IMR-90 (cell line): ENCODE data around the gene BAIAP2. TPM values are rescaled to one million over a fixed set of nuclear protein-coding genes. Genes with fewer than 3 reads are reported as not detected.

Source experiments
- ATAC-seq: fragments of 200-7000 bp; cut with Tn5 transposase; 2 replicates; pipeline ENCODE4 v1.9.1; 2020; ENCODE audit warnings: low read depth, mild to moderate bottlenecking, moderate library complexity
- BruUV-seq: library from RNA; stranded (reverse); fragments of 400-500 nt; replicated peaks from 2 replicates; lab custom pipeline; 2021; lab: Mats Ljungman, UMichigan
- CTCF ChIA-PET: fragments of 300-600 bp; formaldehyde crosslinking; extraction: SDS; loops from one replicate; lab custom pipeline; 2021; ENCODE audit warnings: antibody characterized with exemption; lab: Yijun Ruan, JAX
- POLR2A ChIA-PET: fragments of 300-600 bp; sonication (Branson Sonifier 250); formaldehyde crosslinking; loops from one replicate; lab custom pipeline; 2022; ENCODE audit warnings: antibody characterized with exemption; ENCODE audit not compliant: unreplicated experiment; lab: Charles Lee
- DNase-seq: peaks from one replicate; pipeline ENCODE4 v3.0.0; 2013
- H2AFZ ChIP-seq: replicated peaks from 2 replicates; pipeline ENCODE3; 2013; ENCODE audit warnings: low read length, mild to moderate bottlenecking; ENCODE audit not compliant: poor library complexity
- H2AK5ac ChIP-seq: 2 replicates; pipeline ENCODE4 v1.6.1; 2013; ENCODE audit warnings: low read depth, low read length, inconsistent platforms
- H2AK9ac ChIP-seq: replicated peaks from 2 replicates; pipeline ENCODE3; 2013; ENCODE audit warnings: mild to moderate bottlenecking, low read depth, low read length, moderate library complexity; ENCODE audit not compliant: poor library complexity
- H2BK120ac ChIP-seq: 2 replicates; pipeline ENCODE4 v1.6.1; 2013; ENCODE audit warnings: low read depth, low read length, inconsistent platforms
- H2BK15ac ChIP-seq: 3 replicates; pipeline ENCODE4 v1.6.1; 2013; ENCODE audit warnings: low read depth, low read length, inconsistent platforms
- H2BK20ac ChIP-seq: 2 replicates; pipeline ENCODE4 v1.6.1; 2013; ENCODE audit warnings: low read depth, mild to moderate bottlenecking, inconsistent platforms, low read length, moderate library complexity
- H2BK5ac ChIP-seq: 2 replicates; pipeline ENCODE4 v1.6.1; 2013; ENCODE audit warnings: mild to moderate bottlenecking, low read depth, low read length, inconsistent platforms; ENCODE audit not compliant: poor library complexity, severe bottlenecking
- H3K14ac ChIP-seq: replicated peaks from 2 replicates; pipeline ENCODE4 v1.6.1; 2013; ENCODE audit warnings: low read depth, low read length, inconsistent platforms
- H3K18ac ChIP-seq: 2 replicates; pipeline ENCODE4 v1.6.1; 2013; ENCODE audit warnings: low read depth, low read length, control low read depth
- H3K23ac ChIP-seq: 2 replicates; pipeline ENCODE4 v1.6.1; 2013; ENCODE audit warnings: low read depth, low read length, inconsistent platforms
- H3K27ac ChIP-seq: 2 replicates; pipeline ENCODE4 v1.5.1; 2013; ENCODE audit warnings: mild to moderate bottlenecking, control low read depth, low read length; ENCODE audit not compliant: insufficient read depth
- H3K27me3 ChIP-seq: 2 replicates; pipeline ENCODE4 v1.6.1; 2013; ENCODE audit warnings: low read length; ENCODE audit not compliant: control insufficient read depth, insufficient read depth
- H3K36me3 ChIP-seq: 2 replicates; pipeline ENCODE4 v1.6.1; 2013; ENCODE audit warnings: low read length, mixed read lengths; ENCODE audit not compliant: control insufficient read depth, insufficient read depth
- H3K4ac ChIP-seq: 2 replicates; pipeline ENCODE4 v1.6.1; 2013; ENCODE audit warnings: low read depth, low read length, inconsistent platforms
- H3K4me1 ChIP-seq: 2 replicates; pipeline ENCODE4 v1.6.1; 2013; ENCODE audit warnings: low read length, mixed read lengths; ENCODE audit not compliant: control insufficient read depth, insufficient read depth
- H3K4me2 ChIP-seq: 2 replicates; pipeline ENCODE4 v1.6.1; 2013; ENCODE audit warnings: low read depth, mild to moderate bottlenecking, control low read depth, low read length, moderate library complexity
- H3K4me3 ChIP-seq: 2 replicates; pipeline ENCODE4 v1.5.1; 2013; ENCODE audit warnings: low read depth, mild to moderate bottlenecking, control low read depth, low read length, moderate library complexity; ENCODE audit not compliant: insufficient read depth
- H3K56ac ChIP-seq: 2 replicates; pipeline ENCODE4 v1.6.1; 2013; ENCODE audit warnings: low read length, inconsistent platforms; ENCODE audit not compliant: insufficient read depth; ENCODE audit errors: extremely low read depth
- H3K79me1 ChIP-seq, 2 experiments: 2 replicates each; pipeline ENCODE4 v1.6.1; 2013; ENCODE audit warnings: low read length in 2 of 2, inconsistent platforms in 1 of 2, low read depth in 1 of 2
- H3K9ac ChIP-seq: 2 replicates; pipeline ENCODE4 v1.6.1; 2013; ENCODE audit warnings: low read depth, low read length, control low read depth
- H3K9me1 ChIP-seq: 2 replicates; pipeline ENCODE4 v1.6.1; 2013; ENCODE audit warnings: low read length, inconsistent platforms; ENCODE audit not compliant: insufficient read depth
- H3K9me3 ChIP-seq: 2 replicates; pipeline ENCODE4 v1.6.1; 2013; ENCODE audit warnings: low read length; ENCODE audit not compliant: control insufficient read depth, insufficient read depth
- H4K20me1 ChIP-seq: 2 replicates; pipeline ENCODE4 v1.6.1; 2013; ENCODE audit warnings: low read length, inconsistent platforms; ENCODE audit not compliant: insufficient read depth
- H4K5ac ChIP-seq: 2 replicates; pipeline ENCODE4 v1.6.1; 2013; ENCODE audit warnings: mild to moderate bottlenecking, low read depth, low read length, control low read depth
- H4K8ac ChIP-seq, 2 experiments: 2 replicates each; pipeline ENCODE4 v1.6.1; 2013; ENCODE audit warnings: low read depth in 2 of 2, low read length in 2 of 2, control low read depth in 1 of 2, inconsistent platforms in 1 of 2
- H4K91ac ChIP-seq: 2 replicates; pipeline ENCODE4 v1.6.1; 2013; ENCODE audit warnings: low read depth, low read length, inconsistent platforms; ENCODE audit not compliant: insufficient read depth
- CHD1 ChIP-seq: IDR thresholded peaks from 2 replicates; pipeline ENCODE4 v1.6.1; 2012; ENCODE audit warnings: low read depth, low read length, improper control_type of control experiment
- FOS ChIP-seq: fragments of 150-350 bp; IDR thresholded peaks from 2 replicates; pipeline ENCODE4 v1.6.1; 2016; ENCODE audit warnings: low read depth, low read length
- NFE2L2 ChIP-seq: fragments of 150-350 bp; IDR thresholded peaks from 2 replicates; pipeline ENCODE4 v1.6.1; 2016; ENCODE audit warnings: low read depth, mild to moderate bottlenecking, low read length
- POLR2A ChIP-seq: IDR thresholded peaks from 2 replicates; pipeline ENCODE4 v1.6.1; 2012; ENCODE audit warnings: mild to moderate bottlenecking, low read depth, low read length
- RAD21 ChIP-seq: IDR thresholded peaks from 2 replicates; pipeline ENCODE4 v1.6.1; 2012; ENCODE audit warnings: low read length, improper control_type of control experiment
- RCOR1 ChIP-seq: IDR thresholded peaks from 2 replicates; pipeline ENCODE4 v1.6.1; 2012; ENCODE audit warnings: mild to moderate bottlenecking, low read length, improper control_type of control experiment; ENCODE audit not compliant: insufficient replicate concordance
- SMC3 ChIP-seq: fragments of 150-350 bp; IDR thresholded peaks from 2 replicates; pipeline ENCODE4 v1.6.1; 2016; ENCODE audit warnings: low read depth, mild to moderate bottlenecking, antibody characterized with exemption, low read length, moderate library complexity
- WGBS, 2 experiments: methylation state at CpG; one replicate each; pipeline versions ENCODE4 v1.1.5 to v1.1.7; 2013; ENCODE audit warnings: missing lambda C conversion rate in 2 of 2; ENCODE audit not compliant: insufficient read length in 1 of 2; ENCODE audit errors: extremely low coverage in 2 of 2; 5-methylcytosine and 5-hydroxymethylcytosine counted together
- dilution Hi-C: fragments of 300-500 bp; cut with HindIII; formaldehyde crosslinking; loops from one replicate; pipeline ENCODE4 v1.14.3; 2018; ENCODE audit warnings: low sequenced_read_pairs; ENCODE audit not compliant: unreplicated experiment
- in situ Hi-C: fragments of 300-500 bp; cut with MboI; formaldehyde crosslinking; loops from 3 replicates; pipeline ENCODE4 v1.14.3; 2019; ENCODE audit warnings: low sequenced_read_pairs, inconsistent platforms, mixed read lengths
- intact Hi-C: fragments of 100-400 bp; cut with micrococcal nuclease; formaldehyde crosslinking; loops from 2 replicates; pipeline ENCODE4 v1.10.0; 2022
- polyA plus RNA-seq, 3 experiments: library from polyadenylated mRNA; depleted of rRNA; stranded (reverse); fragments of >200 nt; gene quantifications; 2 replicates each; pipeline ENCODE4 v1.2.3, GENCODE V29; 2012; ENCODE audit warnings: low replicate concordance in 1 of 3
- total RNA-seq: library from RNA; depleted of rRNA; stranded (reverse); fragments of >200 nt; gene quantifications from 2 replicates; pipeline ENCODE4 v1.2.3, GENCODE V29; 2012
- TF ChIP-seq, protein P1 (sequence below): conservative IDR thresholded peaks from 2 replicates; pipeline ENCODE4 v1.5.1; 2012; ENCODE audit warnings: mild to moderate bottlenecking, low read depth, low read length, improper control_type of control experiment
- TF ChIP-seq, protein P2 (sequence below): fragments of 150-350 bp; IDR thresholded peaks from 2 replicates; pipeline ENCODE4 v1.6.1; 2017; ENCODE audit warnings: mild to moderate bottlenecking, antibody characterized with exemption, low read length, low read depth

The BAIAP2 gene
- total and polyA plus RNA-seq, 2 of the 4 experiments (the other 2 are of a cell fraction): 18.3 to 32.6 TPM

DNA sequence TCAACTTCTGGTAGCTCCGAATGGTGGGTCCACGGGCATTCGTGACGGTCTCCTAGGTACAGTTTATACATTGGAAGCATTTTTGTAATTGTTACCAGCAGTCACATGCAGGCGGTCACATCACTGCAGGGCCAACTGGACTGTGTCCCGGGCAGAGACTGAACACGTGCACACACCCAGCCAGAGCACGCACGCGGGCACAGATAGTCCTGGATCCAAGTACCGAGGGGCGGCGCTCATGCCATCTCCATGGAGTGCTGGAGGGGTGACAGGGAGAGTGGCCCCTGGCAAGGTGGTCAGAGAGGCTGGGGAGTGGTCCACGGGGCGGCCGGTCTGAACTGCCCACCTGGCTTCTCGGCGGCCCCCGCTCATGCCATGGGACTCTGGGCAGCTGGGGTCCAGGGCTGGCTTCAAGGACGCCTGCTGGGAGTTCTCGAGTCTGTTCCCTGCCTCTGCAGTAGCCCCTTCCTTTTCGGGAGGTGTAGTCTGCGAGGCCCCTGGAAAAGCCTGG lies 34.2 kb downstream of the BAIAP2 start:
- TF ChIP-seq CHD1: no peak
- no peak for TF ChIP-seq RAD21
- TF ChIP-seq POLR2A: no peak
- TF ChIP-seq, protein P1, sequence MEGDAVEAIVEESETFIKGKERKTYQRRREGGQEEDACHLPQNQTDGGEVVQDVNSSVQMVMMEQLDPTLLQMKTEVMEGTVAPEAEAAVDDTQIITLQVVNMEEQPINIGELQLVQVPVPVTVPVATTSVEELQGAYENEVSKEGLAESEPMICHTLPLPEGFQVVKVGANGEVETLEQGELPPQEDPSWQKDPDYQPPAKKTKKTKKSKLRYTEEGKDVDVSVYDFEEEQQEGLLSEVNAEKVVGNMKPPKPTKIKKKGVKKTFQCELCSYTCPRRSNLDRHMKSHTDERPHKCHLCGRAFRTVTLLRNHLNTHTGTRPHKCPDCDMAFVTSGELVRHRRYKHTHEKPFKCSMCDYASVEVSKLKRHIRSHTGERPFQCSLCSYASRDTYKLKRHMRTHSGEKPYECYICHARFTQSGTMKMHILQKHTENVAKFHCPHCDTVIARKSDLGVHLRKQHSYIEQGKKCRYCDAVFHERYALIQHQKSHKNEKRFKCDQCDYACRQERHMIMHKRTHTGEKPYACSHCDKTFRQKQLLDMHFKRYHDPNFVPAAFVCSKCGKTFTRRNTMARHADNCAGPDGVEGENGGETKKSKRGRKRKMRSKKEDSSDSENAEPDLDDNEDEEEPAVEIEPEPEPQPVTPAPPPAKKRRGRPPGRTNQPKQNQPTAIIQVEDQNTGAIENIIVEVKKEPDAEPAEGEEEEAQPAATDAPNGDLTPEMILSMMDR: no peak
- TF ChIP-seq, protein P2, sequence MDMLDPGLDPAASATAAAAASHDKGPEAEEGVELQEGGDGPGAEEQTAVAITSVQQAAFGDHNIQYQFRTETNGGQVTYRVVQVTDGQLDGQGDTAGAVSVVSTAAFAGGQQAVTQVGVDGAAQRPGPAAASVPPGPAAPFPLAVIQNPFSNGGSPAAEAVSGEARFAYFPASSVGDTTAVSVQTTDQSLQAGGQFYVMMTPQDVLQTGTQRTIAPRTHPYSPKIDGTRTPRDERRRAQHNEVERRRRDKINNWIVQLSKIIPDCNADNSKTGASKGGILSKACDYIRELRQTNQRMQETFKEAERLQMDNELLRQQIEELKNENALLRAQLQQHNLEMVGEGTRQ: no peak
- TF ChIP-seq RCOR1: no peak
- no peak for TF ChIP-seq FOS
- no peak for TF ChIP-seq NFE2L2
- no peak for TF ChIP-seq SMC3
- ChIA-PET CTCF (no interaction called here), POLR2A (no interaction called here)
- H2AK5ac ChIP-seq: no peak overlapping the region
- no peak overlapping the region for H4K8ac ChIP-seq
- H2AFZ ChIP-seq: no peak overlapping the region
- 90% methylated on average over 22 of the region's 23 CpGs; no CpG with 5 or more reads in 1 of the 2 experiments for WGBS, 2 experiments
- H3K79me1 ChIP-seq: peaks cover 1 to 12% of the 10 kb centered on the region in 2 experiments; a peak in 1 of 4 replicates
- H3K56ac ChIP-seq: no peak overlapping the region
- H4K91ac ChIP-seq: no peak overlapping the region
- H2BK5ac ChIP-seq: no peak overlapping the region
- in situ Hi-C loops (no loop called here), dilution Hi-C loops (no loop called here), intact Hi-C loops (no loop called here)
- H3K36me3 ChIP-seq: peaks cover 8% of the 10 kb centered on the region; the same call in 1 of the 2 replicates
- peaks cover 10% of the 10 kb centered on the region for H4K20me1 ChIP-seq
- no peak overlapping the region for H3K14ac ChIP-seq
- no peak overlapping the region for H3K27ac ChIP-seq
- H2AK9ac ChIP-seq: no peak overlapping the region
- H2BK120ac ChIP-seq: no peak overlapping the region
- no peaks in the 10 kb centered on the region for H3K4me1 ChIP-seq
- no peak overlapping the region for H3K4ac ChIP-seq
- no peak overlapping the region for H3K18ac ChIP-seq
- no peak overlapping the region for H2BK15ac ChIP-seq
- H3K23ac ChIP-seq: no peak overlapping the region
- no peak overlapping the region for H3K4me2 ChIP-seq
- H3K27me3 ChIP-seq: no peaks in the 10 kb centered on the region
- no peaks in the 10 kb centered on the region for H3K9me3 ChIP-seq
- peaks cover 3% of the 10 kb centered on the region for H3K9me1 ChIP-seq
- BruUV-seq: no TSS peak
- ATAC-seq (no peak), DNase-seq (no peak)
- no peak overlapping the region for H3K4me3 ChIP-seq
- H3K9ac ChIP-seq: no peak overlapping the region
- H4K5ac ChIP-seq: no peak overlapping the region
- H2BK20ac ChIP-seq: no peak overlapping the region
